Activated CD8-positive, alpha-beta T cell treated with anti-CD3 and anti-CD28 coated beads for 36 hours (primary cell): ENCODE results near the gene MYZAP. TPM values are rescaled to one million over a fixed set of nuclear protein-coding genes. Genes with fewer than 3 reads are reported as not detected.

Experiments used
- ATAC-seq: fragments of 200-7000 bp; cut with Tn5 transposase; one replicate; pipeline ENCODE4 v1.10.0; 2021; ENCODE audit warnings: mild to moderate bottlenecking, moderate library complexity
- CTCF ChIA-PET: fragments of 350-600 bp; sonication (Branson Sonifier 250); formaldehyde crosslinking; loops from one replicate; lab custom pipeline; 2021; ENCODE audit warnings: antibody characterized with exemption; lab: Charles Lee
- POLR2A ChIA-PET: fragments of 350-600 bp; sonication (Branson Sonifier 250); formaldehyde crosslinking; loops from one replicate; lab custom pipeline; 2021; ENCODE audit warnings: antibody characterized with exemption; lab: Charles Lee
- DNase-seq: peaks from one replicate; pipeline ENCODE4 v3.0.0-alpha.2; 2020
- H3K27ac Mint-ChIP-seq: one replicate; pipeline ENCODE4 v1.8.0; 2021; ENCODE audit warnings: mild to moderate bottlenecking, mixed read lengths
- H3K27me3 Mint-ChIP-seq: one replicate; pipeline ENCODE4 v1.8.0; 2021; ENCODE audit warnings: mixed read lengths
- H3K36me3 Mint-ChIP-seq: one replicate; pipeline ENCODE4 v1.8.0; 2021; ENCODE audit warnings: low read depth, mixed read lengths
- H3K4me1 Mint-ChIP-seq: one replicate; pipeline ENCODE4 v1.8.0; 2021; ENCODE audit warnings: low read depth, mixed read lengths
- H3K4me3 Mint-ChIP-seq: one replicate; pipeline ENCODE4 v1.8.0; 2021; ENCODE audit warnings: mild to moderate bottlenecking, moderate library complexity, mixed read lengths
- H3K9me3 Mint-ChIP-seq: one replicate; pipeline ENCODE4 v1.8.0; 2021; ENCODE audit warnings: mixed read lengths
- intact Hi-C: fragments of 100-400 bp; cut with micrococcal nuclease; formaldehyde crosslinking; loops from one replicate; pipeline ENCODE4 v1.10.0; 2022
- total RNA-seq, 2 experiments: library from RNA; stranded (reverse); gene quantifications; one replicate each; pipeline ENCODE4 v1.2.3, GENCODE V29; 2021
- TF ChIP-seq, protein P1 (sequence below): fragments of 200-600 bp; IDR thresholded peaks from one replicate; pipeline ENCODE4 v1.8.0; 2022; ENCODE audit warnings: antibody characterized with exemption, mild to moderate bottlenecking

The MYZAP gene
- total RNA-seq, 2 experiments from 2014 or later, result not detected

DNA sequence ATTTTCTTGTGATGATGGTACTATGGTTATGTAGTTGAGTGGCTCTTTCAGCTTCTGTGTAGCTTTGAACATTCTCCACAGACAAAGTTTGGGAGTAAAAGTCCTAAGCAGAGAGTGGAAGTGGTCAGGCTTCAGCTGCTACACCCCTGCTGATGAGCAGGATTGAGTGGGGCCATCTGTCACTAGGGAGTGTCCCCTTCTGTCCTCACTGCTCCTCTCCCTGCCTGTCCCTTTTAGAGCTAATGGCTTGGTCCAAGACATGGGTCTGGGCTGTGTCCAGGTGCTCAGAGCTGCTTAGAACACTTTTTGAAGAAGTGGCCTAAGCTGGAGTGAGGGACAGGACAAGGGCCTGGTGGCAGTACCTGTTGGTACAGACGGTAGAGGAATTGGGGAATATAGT, 15.1 kb downstream of the MYZAP start:
- Mint-ChIP-seq H3K36me3 (no peaks in the 10 kb centered on the region), H3K27me3 (peaks cover 1% of the 10 kb centered on the region), H3K4me3 (no peak overlapping the region), H3K27ac (no peak overlapping the region), H3K4me1 (no peaks in the 10 kb centered on the region), H3K9me3 (no peaks in the 10 kb centered on the region)
- TF ChIP-seq, protein P1, sequence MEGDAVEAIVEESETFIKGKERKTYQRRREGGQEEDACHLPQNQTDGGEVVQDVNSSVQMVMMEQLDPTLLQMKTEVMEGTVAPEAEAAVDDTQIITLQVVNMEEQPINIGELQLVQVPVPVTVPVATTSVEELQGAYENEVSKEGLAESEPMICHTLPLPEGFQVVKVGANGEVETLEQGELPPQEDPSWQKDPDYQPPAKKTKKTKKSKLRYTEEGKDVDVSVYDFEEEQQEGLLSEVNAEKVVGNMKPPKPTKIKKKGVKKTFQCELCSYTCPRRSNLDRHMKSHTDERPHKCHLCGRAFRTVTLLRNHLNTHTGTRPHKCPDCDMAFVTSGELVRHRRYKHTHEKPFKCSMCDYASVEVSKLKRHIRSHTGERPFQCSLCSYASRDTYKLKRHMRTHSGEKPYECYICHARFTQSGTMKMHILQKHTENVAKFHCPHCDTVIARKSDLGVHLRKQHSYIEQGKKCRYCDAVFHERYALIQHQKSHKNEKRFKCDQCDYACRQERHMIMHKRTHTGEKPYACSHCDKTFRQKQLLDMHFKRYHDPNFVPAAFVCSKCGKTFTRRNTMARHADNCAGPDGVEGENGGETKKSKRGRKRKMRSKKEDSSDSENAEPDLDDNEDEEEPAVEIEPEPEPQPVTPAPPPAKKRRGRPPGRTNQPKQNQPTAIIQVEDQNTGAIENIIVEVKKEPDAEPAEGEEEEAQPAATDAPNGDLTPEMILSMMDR, result no peak
- ATAC-seq (no peak), DNase-seq (no peak)
- ChIA-PET CTCF (no interaction called here), POLR2A (no interaction called here)
- intact Hi-C loops, result no loop called here

DNA sequence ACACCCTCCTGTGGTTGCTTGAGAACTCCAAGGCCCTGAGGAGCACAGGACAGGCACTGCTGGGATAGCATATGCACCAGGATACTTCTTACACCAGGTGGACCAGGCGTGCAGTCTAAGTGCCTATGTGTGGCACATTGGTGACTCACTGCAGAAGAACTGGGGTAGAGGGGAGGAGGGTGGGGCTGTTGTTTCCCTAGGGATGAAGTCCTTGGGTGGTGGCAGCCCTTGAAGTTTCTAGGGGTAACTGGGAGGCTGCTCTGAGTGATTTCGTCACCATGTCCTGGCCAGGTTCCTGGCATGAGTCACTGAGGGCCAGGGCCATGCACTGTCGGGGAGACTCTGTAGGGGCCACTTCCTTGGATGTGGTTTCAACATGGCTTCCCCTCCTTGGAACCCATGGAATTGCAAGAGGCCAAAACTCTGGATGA, 15.9 kb downstream of the MYZAP start:
- DNase-seq (no peak), ATAC-seq (no peak)
- Mint-ChIP-seq H3K27ac (no peak overlapping the region), H3K4me3 (no peak overlapping the region), H3K36me3 (no peaks in the 10 kb centered on the region), H3K27me3 (peaks cover 1% of the 10 kb centered on the region), H3K9me3 (no peaks in the 10 kb centered on the region), H3K4me1 (no peaks in the 10 kb centered on the region)
- TF ChIP-seq, protein P1, result no peak
- POLR2A ChIA-PET, result no interaction called here
- intact Hi-C loops, result no loop called here
- CTCF ChIA-PET, result no interaction called here

DNA sequence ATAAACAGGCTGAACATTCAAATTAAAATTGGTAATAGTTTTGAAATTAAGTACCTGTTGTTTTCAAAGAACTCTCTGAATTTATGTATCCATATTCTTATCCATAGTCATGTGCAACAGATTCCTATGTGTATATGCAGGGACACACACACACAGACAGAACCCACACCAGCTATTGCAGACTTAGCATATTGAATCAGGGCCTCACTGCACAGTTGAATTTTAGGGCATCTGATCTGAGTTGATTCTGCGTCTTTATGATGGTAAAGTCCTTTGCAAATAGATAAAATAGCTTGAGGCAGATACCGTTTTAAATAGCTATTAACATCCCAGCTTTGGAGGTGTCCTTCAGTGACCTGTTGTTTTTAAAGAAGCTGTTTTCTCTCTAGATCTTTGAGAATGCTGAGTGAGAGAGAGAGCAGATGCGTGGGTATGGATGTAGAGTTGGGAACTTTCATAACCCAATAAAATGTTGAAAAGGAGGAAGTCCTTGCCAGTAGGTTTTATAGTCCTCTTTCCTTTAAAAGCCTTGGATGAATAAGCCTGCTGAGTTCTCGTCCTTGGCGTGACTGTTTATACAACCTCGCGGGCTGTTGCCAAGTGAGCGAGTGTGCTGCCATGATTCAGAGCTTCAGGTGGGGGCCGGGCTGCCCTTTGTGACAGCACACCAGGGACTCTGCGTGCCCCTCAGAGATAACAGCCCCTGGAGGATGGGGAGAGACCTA, 18.3 kb downstream of the MYZAP start:
- no peaks in the 10 kb centered on the region for H3K36me3 Mint-ChIP-seq

DNA sequence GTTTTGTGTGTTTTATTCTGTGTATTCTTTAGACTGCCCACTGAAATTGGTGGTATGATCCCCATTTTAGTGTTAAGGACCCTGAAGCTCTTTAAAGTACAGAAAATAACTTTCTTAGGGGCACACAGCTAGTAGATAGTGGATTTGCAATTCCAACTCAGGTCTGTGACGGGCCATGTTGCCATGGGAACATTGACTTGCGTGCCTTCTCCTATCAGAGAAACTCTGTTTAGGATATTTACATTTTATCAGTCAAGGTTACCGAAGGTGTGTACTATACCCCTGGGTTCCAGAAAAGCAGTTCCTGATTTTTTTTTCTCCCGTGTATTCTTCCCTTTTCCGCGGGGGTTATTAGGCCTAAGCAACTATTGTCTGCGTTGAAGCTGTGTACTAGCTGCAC, 19.4 kb downstream of the MYZAP start:
- no peak overlapping the region for H3K4me3 Mint-ChIP-seq
- TF ChIP-seq, protein P1, result no peak
- no peaks in the 10 kb centered on the region for H3K9me3 Mint-ChIP-seq
- no peak for DNase-seq
- CTCF ChIA-PET, result interaction anchor here (1.3 kb wide), 1 partner anchor 51 kb away, joined by 5 read pairs; no protein-coding TSS in a partner anchor
- POLR2A ChIA-PET, result no interaction called here
- ATAC-seq, result no peak
- H3K27me3 Mint-ChIP-seq, result no peaks in the 10 kb centered on the region
- intact Hi-C loops, result no loop called here
- no peaks in the 10 kb centered on the region for H3K36me3 Mint-ChIP-seq
- no peaks in the 10 kb centered on the region for H3K4me1 Mint-ChIP-seq
- no peak overlapping the region for H3K27ac Mint-ChIP-seq

More for the DNA sequence above, 18.3 kb downstream of the MYZAP start:
- ChIA-PET CTCF (interaction anchor here (1.1 kb wide), 1 partner anchor 457 kb away, joined by 3 read pairs; no protein-coding TSS in a partner anchor), POLR2A (no interaction called here)
- Mint-ChIP-seq H3K27me3 (peaks cover 1% of the 10 kb centered on the region), H3K4me3 (no peak overlapping the region), H3K27ac (no peak overlapping the region), H3K9me3 (no peaks in the 10 kb centered on the region), H3K4me1 (no peaks in the 10 kb centered on the region)
- intact Hi-C loops, result no loop called here
- TF ChIP-seq, protein P1, result no peak
- ATAC-seq (no peak), DNase-seq (no peak)

DNA sequence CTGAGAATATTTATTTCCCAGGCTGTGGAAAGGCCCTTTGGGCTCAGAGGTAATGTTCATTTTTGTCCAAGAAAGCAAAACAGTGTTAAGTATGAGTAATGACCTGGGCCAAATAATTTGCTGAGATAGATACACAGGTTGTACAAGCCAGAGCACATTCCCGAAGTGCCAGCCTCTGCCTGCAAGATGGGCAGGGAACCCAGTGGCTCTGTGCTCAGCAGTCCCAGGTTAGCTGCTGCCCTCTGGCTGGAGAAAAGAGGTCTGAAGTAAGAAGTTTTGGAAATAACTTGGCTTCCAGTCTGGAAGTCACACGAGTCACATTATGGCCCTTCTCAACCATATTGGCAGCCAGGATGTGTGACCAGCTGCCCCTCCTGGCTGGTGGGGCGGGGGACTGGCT, 20.2 kb downstream of the MYZAP start:
- H3K36me3 Mint-ChIP-seq, result no peaks in the 10 kb centered on the region
- H3K27me3 Mint-ChIP-seq, result no peaks in the 10 kb centered on the region
- intact Hi-C loops, result no loop called here
- CTCF ChIA-PET, result interaction anchor here (1.3 kb wide), 1 partner anchor 52 kb away, joined by 5 read pairs; no protein-coding TSS in a partner anchor
- TF ChIP-seq, protein P1, result no peak
- ATAC-seq (no peak), DNase-seq (no peak)
- POLR2A ChIA-PET, result no interaction called here
- no peak overlapping the region for H3K4me3 Mint-ChIP-seq
- H3K27ac Mint-ChIP-seq, result no peak overlapping the region
- H3K9me3 Mint-ChIP-seq, result no peaks in the 10 kb centered on the region
- H3K4me1 Mint-ChIP-seq, result no peaks in the 10 kb centered on the region
